Prostate gland (tissue), 2 donors: ENCODE measurements around the gene IL17RE.

Experiments used
- CTCF ChIP-seq, 4 experiments: fragments of 200-600 bp in 2 of 4; fragments of 450-650 bp in 2 of 4; sonication (generic) in 2 of 4; IDR thresholded peaks; 1 replicate in 3 of 4; 2 replicates in 1 of 4; pipeline ENCODE4 v1.5.1; 2016 to 2019; ENCODE audit warnings: antibody characterized with exemption in 4 of 4, mild to moderate bottlenecking in 2 of 4, moderate library complexity in 2 of 4
- POLR2A ChIP-seq: fragments of 450-650 bp; IDR thresholded peaks from one replicate; pipeline ENCODE4 v1.6.1; 2016; ENCODE audit warnings: antibody characterized with exemption, mild to moderate bottlenecking
- POLR2AphosphoS5 ChIP-seq: sonication (generic); formaldehyde crosslinking; IDR thresholded peaks from one replicate; pipeline ENCODE4 v1.6.1; 2017; ENCODE audit warnings: antibody characterized with exemption

- TF ChIP-seq CTCF (IDR thresholded peaks at IDR 0.05) (no peak), POLR2A (no peak), POLR2AphosphoS5 (peak; percentile 89)
These were observed 5.0 kb upstream of the IL17RE start for GRCh38 chr3:9897408-9898372.
